Activated naive CD8-positive, alpha-beta T cell treated with anti-CD3 and anti-CD28 coated beads, Interleukin-2, amount 50 U/mL, for 16 hours (primary cell): ENCODE measurements around the gene MAPK13.
"Not testable (repeated sequence)": the region's sequence is repeated elsewhere in the genome, so short reads cannot be mapped to it uniquely, and the experiment has no call there.

Source experiments
- DNase-seq: peaks from one replicate; pipeline ENCODE4 v3.0.0-alpha.2; 2020; ENCODE audit warnings: low read depth, low spot score

MAPK13 gene

GRCh38 chr6:36129941-36130666 is at the start of gene MAPK13:
MAPK13 (plus strand) TSS chr6:36130513; CDS start chr6:36130583, 70 bp downstream.
- DNase-seq = no peak

- DNase-seq = no peak
Observed at GRCh38 chr6:36082318-36082717, 48.0 kb upstream of the MAPK13 start.

- DNase-seq = no peak
Observed at GRCh38 chr6:36083446-36083845, 46.9 kb upstream of the MAPK13 start.

- DNase-seq = not testable (repeated sequence)
Observed at GRCh38 chr6:36088204-36088603, 42.1 kb upstream of the MAPK13 start.

GRCh38 chr6:36089048-36089447 is 41.3 kb upstream of the MAPK13 start:
- DNase-seq = no peak

GRCh38 chr6:36094238-36094637 is 36.1 kb upstream of the MAPK13 start:
- DNase-seq = no peak

GRCh38 chr6:36094753-36095496 is 35.4 kb upstream of the MAPK13 start:
- peak; percentile 47 for DNase-seq

GRCh38 chr6:36095497-36096391 is 34.6 kb upstream of the MAPK13 start:
- no peak for DNase-seq

- no peak for DNase-seq
Observed at GRCh38 chr6:36098253-36098919, 31.9 kb upstream of the MAPK13 start.

- no peak for DNase-seq
Observed at GRCh38 chr6:36098920-36099647, 31.2 kb upstream of the MAPK13 start.

- no peak for DNase-seq
Observed at GRCh38 chr6:36099869-36100483, 30.3 kb upstream of the MAPK13 start.

GRCh38 chr6:36101691-36102090 is 28.6 kb upstream of the MAPK13 start:
- no peak for DNase-seq

GRCh38 chr6:36102853-36103252 is 27.5 kb upstream of the MAPK13 start:
- no peak for DNase-seq

GRCh38 chr6:36104836-36105235 is 25.5 kb upstream of the MAPK13 start:
- no peak for DNase-seq

GRCh38 chr6:36109092-36109491 is 21.2 kb upstream of the MAPK13 start:
- no peak for DNase-seq

- no peak for DNase-seq
Observed at GRCh38 chr6:36110050-36110449, 20.3 kb upstream of the MAPK13 start.

- DNase-seq = no peak
Observed at GRCh38 chr6:36110863-36111262, 19.4 kb upstream of the MAPK13 start.

- DNase-seq = no peak
Observed at GRCh38 chr6:36111526-36111925, 18.8 kb upstream of the MAPK13 start.

GRCh38 chr6:36113049-36113448 is 17.3 kb upstream of the MAPK13 start:
- no peak for DNase-seq

GRCh38 chr6:36113703-36114102 is 16.6 kb upstream of the MAPK13 start:
- no peak for DNase-seq
